GM23248 (cell line): ENCODE measurements around the gene ADGRG2.

Source experiments
- EZH2 ChIP-seq: fragments of 200-600 bp; sonication (generic); IDR thresholded peaks from 2 replicates; pipeline ENCODE4 v1.6.1; 2018; ENCODE audit warnings: antibody characterized with exemption, mild to moderate bottlenecking; ENCODE audit not compliant: insufficient read depth, poor library complexity, severe bottlenecking
- EZH2phosphoT487 ChIP-seq: fragments of 200-600 bp; sonication (generic); IDR thresholded peaks from 2 replicates; pipeline ENCODE4 v1.6.1; 2018; ENCODE audit warnings: antibody characterized with exemption, moderate library complexity, mild to moderate bottlenecking, low read depth; ENCODE audit not compliant: insufficient read depth

GRCh38 chrX:19007011-19007410, 115.3 kb downstream of the ADGRG2 start:
- TF ChIP-seq EZH2 (no peak), EZH2phosphoT487 (no peak)
